GM12878 (cell line): Measurements from ENCODE around the gene AK4. TPM values are rescaled to one million over a fixed set of nuclear protein-coding genes. Genes with fewer than 3 reads are reported as not detected.

Source experiments
- ATAC-seq: fragments of 200-7000 bp; cut with Tn5 transposase; 3 replicates; pipeline ENCODE4 v1.9.1; 2020; ENCODE audit warnings: mild to moderate bottlenecking, moderate library complexity
- BruUV-seq: library from RNA; stranded (reverse); fragments of 400-500 nt; replicated peaks from 2 replicates; lab custom pipeline; 2021; lab: Mats Ljungman, UMichigan
- CTCF ChIA-PET: fragments of 300-600 bp; sonication (Branson Sonifier 250); formaldehyde crosslinking; extraction: SDS; loops from one replicate; lab custom pipeline; 2021; ENCODE audit warnings: inconsistent platforms; lab: Yijun Ruan, JAX
- POLR2A ChIA-PET: fragments of 350-600 bp; formaldehyde crosslinking; extraction: SDS; loops from one replicate; lab custom pipeline; 2021; ENCODE audit warnings: inconsistent platforms; lab: Charles Lee
- RAD21 ChIA-PET: fragments of 300-600 bp; sonication (Branson Sonifier 250); formaldehyde crosslinking; loops from one replicate; lab custom pipeline; 2023; ENCODE audit warnings: antibody characterized with exemption; ENCODE audit not compliant: unreplicated experiment; lab: Charles Lee
- SMC1A ChIA-PET: fragments of 300-600 bp; sonication (Branson Sonifier 250); formaldehyde crosslinking; loops from one replicate; lab custom pipeline; 2023; ENCODE audit not compliant: unreplicated experiment, uncharacterized antibody; lab: Charles Lee
- DNase-seq: peaks from one replicate; pipeline ENCODE4 v3.0.0-alpha.2; 2011; ENCODE audit warnings: low read depth, low spot score
- FAIRE-seq: peaks from 3 replicates; lab custom pipeline; 2011; peaks lifted over from hg19 to GRCh38; lab: Jason Lieb, UNC
- H2AFZ ChIP-seq: 2 replicates; pipeline ENCODE4 v1.6.0; 2011; ENCODE audit warnings: low read depth, low read length, control low read depth; ENCODE audit not compliant: control insufficient read depth
- H3K27ac ChIP-seq: 2 replicates; pipeline ENCODE4 v1.5.1; 2011; ENCODE audit warnings: control low read depth; ENCODE audit not compliant: control insufficient read depth, insufficient read depth
- H3K27me3 ChIP-seq, 2 experiments: replicated peaks in 1 of 2; 2 replicates each; pipeline versions ENCODE4 v1.6.0 to v1.6.1; 2011; ENCODE audit warnings: low read length in 1 of 2; ENCODE audit not compliant: control insufficient read depth in 2 of 2, insufficient read depth in 2 of 2
- H3K36me3 ChIP-seq, 2 experiments: 2 replicates each; pipeline ENCODE4 v1.5.1; 2011; ENCODE audit warnings: low read length in 1 of 2; ENCODE audit not compliant: control insufficient read depth in 2 of 2, insufficient read depth in 2 of 2
- H3K4me1 ChIP-seq: 2 replicates; pipeline ENCODE4 v1.6.1; 2011; ENCODE audit warnings: mild to moderate bottlenecking, low read length, moderate library complexity, mixed read lengths; ENCODE audit not compliant: control insufficient read depth, insufficient read depth
- H3K4me2 ChIP-seq: 2 replicates; pipeline ENCODE4 v1.6.0; 2011; ENCODE audit warnings: control low read depth; ENCODE audit not compliant: control insufficient read depth, insufficient read depth
- H3K4me3 ChIP-seq: fragments of 200-600 bp; sonication (generic); 2 replicates; pipeline ENCODE4 v1.5.1; 2016
- H3K79me2 ChIP-seq: 2 replicates; pipeline ENCODE4 v1.6.0; 2011; ENCODE audit warnings: low read length; ENCODE audit not compliant: control insufficient read depth, insufficient read depth
- H3K9ac ChIP-seq: 2 replicates; pipeline ENCODE4 v1.8.0; 2011; ENCODE audit warnings: low read length, control low read depth, mixed read lengths; ENCODE audit not compliant: control insufficient read depth, insufficient read depth
- H3K9me3 ChIP-seq: replicated peaks from 3 replicates; pipeline ENCODE4 v1.5.1; 2011; ENCODE audit warnings: mild to moderate bottlenecking, low read length; ENCODE audit not compliant: control insufficient read depth, insufficient read depth
- H4K20me1 ChIP-seq: 2 replicates; pipeline ENCODE4 v1.6.0; 2011; ENCODE audit not compliant: control insufficient read depth, insufficient read depth
- ETV6 ChIP-seq, 2 experiments: fragments of 450-650 bp in 1 of 2; IDR thresholded peaks in 1 of 2; conservative IDR thresholded peaks in 1 of 2; 2 replicates each; pipeline ENCODE4 v1.6.1; 2014; ENCODE audit warnings: antibody characterized with exemption in 1 of 2, borderline replicate concordance in 1 of 2, low read depth in 1 of 2, mild to moderate bottlenecking in 1 of 2, moderate library complexity in 1 of 2
- RUNX3 ChIP-seq: IDR thresholded peaks from 2 replicates; pipeline ENCODE4 v1.6.1; 2012; ENCODE audit warnings: low read length, inconsistent platforms
- WGBS: methylation state at CpG from one replicate; pipeline ENCODE4 v1.1.6; 2016; ENCODE audit warnings: low lambda C conversion rate; ENCODE audit not compliant: insufficient replicate concordance, insufficient coverage; ENCODE audit errors: missing lambda C conversion rate; 5-methylcytosine and 5-hydroxymethylcytosine counted together
- in situ Hi-C: fragments of 300-500 bp; cut with MboI; formaldehyde crosslinking; loops from 9 replicates; pipeline ENCODE4 v1.14.3; 2018; ENCODE audit warnings: mixed read lengths
- intact Hi-C: fragments of 100-400 bp; cut with micrococcal nuclease; formaldehyde crosslinking; loops from one replicate; pipeline ENCODE4 v1.14.2; 2022; ENCODE audit not compliant: unreplicated experiment
- polyA plus RNA-seq, 11 experiments: library from polyadenylated mRNA; depleted of rRNA in 4 of 11; unstranded in 6 of 11; stranded (reverse) in 5 of 11; fragments of >200 nt; fragmentation: Nextera tagmentation in 4 of 11; fragmentation: Illumina TruSeq in 1 of 11; extraction: Ambion mirVana in 4 of 11; extraction: Trizol in 1 of 11; gene quantifications; 1 replicate in 1 of 11; 2 replicates in 10 of 11; pipeline versions ENCODE4 v1.2.1 to v1.2.3, GENCODE V29; 2011 to 2016; ENCODE audit warnings: inconsistent platforms in 2 of 11, missing spikeins in 2 of 11, low read depth in 1 of 11
- total RNA-seq, 4 experiments: library from RNA; depleted of rRNA in 3 of 4; stranded (reverse); fragments of >200 nt in 3 of 4; fragmentation: Illumina TruSeq in 1 of 4; extraction: Trizol in 1 of 4; gene quantifications; 2 replicates each; pipeline versions ENCODE4 v1.2.1 to v1.2.3, GENCODE V29; 2013 to 2021

The AK4 gene
- total and polyA plus RNA-seq, 10 of the 15 experiments (the other 5 are each of a cell fraction or from before 2014, with no cell fraction given): 23.9 to 161 (median 49.0) TPM

DNA sequence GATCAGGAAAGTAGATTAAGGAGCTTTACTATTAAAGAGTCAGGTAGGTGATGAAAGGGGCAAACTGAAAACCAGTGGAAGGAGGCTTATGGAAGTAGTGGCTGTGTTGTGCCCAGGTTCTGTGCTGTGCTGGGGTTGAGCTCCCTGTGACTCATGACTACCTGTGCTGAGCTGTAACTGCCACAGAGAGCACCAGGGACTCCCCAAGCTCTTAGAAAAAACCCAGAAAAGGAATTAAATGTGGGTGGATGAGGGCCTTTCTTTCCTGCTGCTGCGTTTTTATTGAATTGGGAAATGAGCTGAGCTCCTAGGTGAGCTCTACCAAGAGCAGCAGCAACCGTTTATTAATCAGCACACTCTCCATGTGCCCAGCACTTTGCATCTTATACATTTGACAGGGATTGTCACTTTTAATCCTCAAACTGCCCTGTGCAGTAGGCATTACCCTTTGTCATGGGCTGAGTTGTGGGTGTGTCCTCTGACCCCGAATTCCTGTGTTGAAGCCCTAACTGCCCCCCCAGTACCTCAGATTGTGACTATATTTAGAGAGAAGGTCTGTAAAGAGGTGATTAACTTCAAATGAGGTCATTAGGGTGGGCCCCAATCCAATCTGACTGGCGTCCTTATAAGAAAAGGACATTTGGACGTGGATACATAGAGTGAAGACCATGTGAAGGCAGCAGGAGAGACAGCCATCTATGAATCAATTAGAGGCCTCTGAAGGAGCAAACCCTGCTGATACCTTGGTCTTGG is 65.4 kb downstream of the AK4 start:
- no TSS peak for BruUV-seq
- FAIRE-seq: no peak
- intact Hi-C loops (no loop called here), in situ Hi-C loops (loop anchor here (25.0 kb wide), 1 partner anchor 151 kb away; no protein-coding TSS in a partner anchor)
- peak overlapping the region; percentile 35 for H3K4me2 ChIP-seq
- H4K20me1 ChIP-seq: no peaks in the 10 kb centered on the region
- peaks cover 19% of the 10 kb centered on the region for H3K4me1 ChIP-seq
- no peak for DNase-seq
- H3K27me3 ChIP-seq: no peaks in the 10 kb centered on the region
- no peak overlapping the region for H3K4me3 ChIP-seq
- H2AFZ ChIP-seq: no peak overlapping the region
- no peak for TF ChIP-seq ETV6 (conservative IDR thresholded peaks at IDR 0.05 in 1 of 2, IDR thresholded peaks at IDR 0.05 in 1 of 2; ENCODE audit: borderline replicate concordance in 1 of 2, low read depth in 1 of 2)
- TF ChIP-seq RUNX3: peak; percentile 5; the same call in 1 of the 2 replicates
- 0 out of 3 replicates have a peak, but pooled peaks have one; percentile 30 for ATAC-seq
- WGBS: 28% methylated on average over 5 of the region's 5 CpGs
- 0 out of 4 replicates have a peak, but pooled peaks cover 0 to 3% of the 10 kb centered on the region in 2 experiments for H3K36me3 ChIP-seq
- ChIA-PET RAD21 (interaction anchor here (1.0 to 1.1 kb wide), 4 partner anchors 33 to 246 kb away, joined by 3 to 4 read pairs (median 3); no protein-coding TSS in a partner anchor), POLR2A (interaction anchor here (0.8 to 1.4 kb wide), 2 partner anchors 17 to 65 kb away, joined by 3 read pairs; partner anchors contain the start of gene AK4), SMC1A (interaction anchor here (0.7 to 1.7 kb wide), 13 partner anchors 9 to 472 kb away, joined by 3 to 7 read pairs (median 4); no protein-coding TSS in a partner anchor), CTCF (interaction anchor here (0.6 to 1.6 kb wide), 9 partner anchors 9 to 474 kb away, joined by 3 to 7 read pairs (median 4); no protein-coding TSS in a partner anchor)
- H3K27ac ChIP-seq: no peak overlapping the region; the same call in 1 of the 2 replicates
- peaks cover 27% of the 10 kb centered on the region for H3K79me2 ChIP-seq
- H3K9ac ChIP-seq: no peak overlapping the region
- H3K9me3 ChIP-seq: no peaks in the 10 kb centered on the region
